H9 (cell line): ENCODE data around the gene CGA. TPM values are rescaled to one million over a fixed set of nuclear protein-coding genes. Genes with fewer than 3 reads are reported as not detected.

Experiments used
- DNase-seq: peaks from one replicate; pipeline ENCODE4 v3.0.0-alpha.2; 2017
- H2AFZ ChIP-seq: one replicate; pipeline ENCODE4 v1.6.1; 2013; ENCODE audit warnings: mild to moderate bottlenecking, low read length, control low read depth, moderate library complexity
- H2AK5ac ChIP-seq: 2 replicates; pipeline ENCODE4 v1.6.1; 2013; ENCODE audit warnings: low read length, control low read depth, mixed read lengths; ENCODE audit not compliant: insufficient read length
- H2BK120ac ChIP-seq: one replicate; pipeline ENCODE4 v1.6.1; 2013; ENCODE audit warnings: low read depth, mild to moderate bottlenecking, low read length, control low read depth, inconsistent platforms; ENCODE audit not compliant: poor library complexity, severe bottlenecking
- H2BK12ac ChIP-seq: 2 replicates; pipeline ENCODE4 v1.6.1; 2013; ENCODE audit warnings: low read length, control low read depth, mixed read lengths, low read depth; ENCODE audit not compliant: insufficient read length
- H2BK15ac ChIP-seq: 2 replicates; pipeline ENCODE4 v1.6.1; 2013; ENCODE audit warnings: low read depth, low read length, control low read depth
- H2BK20ac ChIP-seq: one replicate; pipeline ENCODE4 v1.6.1; 2013; ENCODE audit warnings: low read depth, mild to moderate bottlenecking, low read length, control low read depth, inconsistent platforms; ENCODE audit not compliant: poor library complexity, severe bottlenecking
- H2BK5ac ChIP-seq: 2 replicates; pipeline ENCODE4 v1.6.1; 2013; ENCODE audit warnings: low read length, control low read depth, mixed read lengths; ENCODE audit not compliant: insufficient read length
- H3K14ac ChIP-seq: 2 replicates; pipeline ENCODE4 v1.6.1; 2013; ENCODE audit warnings: low read length, control low read depth; ENCODE audit not compliant: insufficient read depth
- H3K18ac ChIP-seq: 2 replicates; pipeline ENCODE4 v1.6.1; 2013; ENCODE audit warnings: low read depth, mild to moderate bottlenecking, mixed read lengths, low read length, control low read depth; ENCODE audit not compliant: insufficient read length
- H3K23ac ChIP-seq: 2 replicates; pipeline ENCODE4 v1.6.1; 2013; ENCODE audit warnings: low read length, control low read depth, mixed read lengths, low read depth; ENCODE audit not compliant: insufficient read length
- H3K23me2 ChIP-seq: 2 replicates; pipeline ENCODE4 v1.6.1; 2013; ENCODE audit warnings: low read depth, mild to moderate bottlenecking, mixed read lengths, low read length, control low read depth; ENCODE audit not compliant: insufficient read length, poor library complexity, severe bottlenecking
- H3K27ac ChIP-seq: 2 replicates; pipeline ENCODE4 v1.5.1; 2013; ENCODE audit warnings: low read length, control low read depth, mixed read lengths, low read depth; ENCODE audit not compliant: insufficient read length
- H3K27me3 ChIP-seq: 2 replicates; pipeline ENCODE4 v1.6.1; 2013; ENCODE audit warnings: low read length, control low read depth, inconsistent platforms; ENCODE audit not compliant: insufficient read depth
- H3K4ac ChIP-seq: 2 replicates; pipeline ENCODE4 v1.6.1; 2013; ENCODE audit warnings: low read depth, mild to moderate bottlenecking, control low read depth, inconsistent platforms, low read length, moderate library complexity
- H3K4me1 ChIP-seq: 2 replicates; pipeline ENCODE4 v1.6.1; 2013; ENCODE audit warnings: low read length, control low read depth, inconsistent platforms; ENCODE audit not compliant: insufficient read depth
- H3K4me2 ChIP-seq: 2 replicates; pipeline ENCODE4 v1.6.1; 2013; ENCODE audit warnings: low read length, control low read depth, mixed read lengths; ENCODE audit not compliant: insufficient read length, insufficient read depth
- H3K56ac ChIP-seq: 2 replicates; pipeline ENCODE4 v1.6.1; 2013; ENCODE audit warnings: low read depth, mild to moderate bottlenecking, mixed read lengths, low read length, control low read depth; ENCODE audit not compliant: insufficient read length
- H3K79me1 ChIP-seq: 2 replicates; pipeline ENCODE4 v1.6.1; 2013; ENCODE audit warnings: low read depth, mild to moderate bottlenecking, moderate library complexity, low read length, control low read depth, inconsistent platforms; ENCODE audit not compliant: insufficient read depth, poor library complexity, severe bottlenecking
- H3K79me2 ChIP-seq: 2 replicates; pipeline ENCODE4 v1.6.1; 2013; ENCODE audit warnings: low read length, control low read depth, inconsistent platforms; ENCODE audit not compliant: insufficient read depth
- H3K9ac ChIP-seq: 2 replicates; pipeline ENCODE4 v1.6.1; 2013; ENCODE audit warnings: low read length, control low read depth, mixed read lengths; ENCODE audit not compliant: insufficient read length; ENCODE audit errors: extremely low read depth
- H3K9me3 ChIP-seq: one replicate; pipeline ENCODE4 v1.6.1; 2013; ENCODE audit warnings: low read depth, low read length, inconsistent platforms; ENCODE audit not compliant: control insufficient read depth
- H3T11ph ChIP-seq: one replicate; pipeline ENCODE4 v1.6.1; 2013; ENCODE audit warnings: mild to moderate bottlenecking, low read length, control low read depth, inconsistent platforms
- H4K20me1 ChIP-seq: one replicate; pipeline ENCODE4 v1.6.1; 2013; ENCODE audit not compliant: control insufficient read depth, insufficient read length, insufficient read depth
- H4K5ac ChIP-seq: 2 replicates; pipeline ENCODE4 v1.6.1; 2013; ENCODE audit warnings: low read depth, mild to moderate bottlenecking, mixed read lengths, low read length, control low read depth; ENCODE audit not compliant: insufficient read length
- H4K8ac ChIP-seq: replicated peaks from 2 replicates; pipeline ENCODE4 v1.6.1; 2013; ENCODE audit warnings: low read length, control low read depth, mixed read lengths, low read depth; ENCODE audit not compliant: insufficient read length
- H4K91ac ChIP-seq: 2 replicates; pipeline ENCODE4 v1.6.1; 2013; ENCODE audit warnings: low read depth, mild to moderate bottlenecking, moderate library complexity, mixed read lengths, low read length, control low read depth; ENCODE audit not compliant: insufficient read length
- H3K27ac Mint-ChIP-seq, 3 experiments: 2 replicates in 2 of 3; 3 replicates in 1 of 3; pipeline ENCODE4 v1.8.0; 2020 to 2021; ENCODE audit warnings: mixed read lengths in 3 of 3, mild to moderate bottlenecking in 1 of 3, moderate library complexity in 1 of 3
- H3K27me3 Mint-ChIP-seq: 2 replicates; pipeline ENCODE4 v1.8.0; 2021; ENCODE audit warnings: low read depth, mild to moderate bottlenecking, moderate library complexity, mixed read lengths
- H3K36me3 Mint-ChIP-seq, 3 experiments: 2 replicates in 2 of 3; 3 replicates in 1 of 3; pipeline ENCODE4 v1.8.0; 2020 to 2021; ENCODE audit warnings: low read depth in 3 of 3, mixed read lengths in 3 of 3; ENCODE audit not compliant: insufficient read depth in 1 of 3
- H3K4me1 Mint-ChIP-seq, 2 experiments: 2 replicates each; pipeline ENCODE4 v1.8.0; 2020; ENCODE audit warnings: mixed read lengths in 2 of 2
- H3K4me3 Mint-ChIP-seq, 2 experiments: 2 replicates in 1 of 2; 3 replicates in 1 of 2; pipeline ENCODE4 v1.8.0; 2020 to 2021; ENCODE audit warnings: mild to moderate bottlenecking in 2 of 2, mixed read lengths in 2 of 2, moderate library complexity in 1 of 2
- H3K9me3 Mint-ChIP-seq, 2 experiments: 2 replicates in 1 of 2; 3 replicates in 1 of 2; pipeline ENCODE4 v1.8.0; 2020; ENCODE audit warnings: mild to moderate bottlenecking in 2 of 2, mixed read lengths in 2 of 2, moderate library complexity in 1 of 2
- CTCF ChIP-seq: fragments of 200-600 bp; sonication (generic); conservative IDR thresholded peaks from 3 replicates; pipeline ENCODE4 v1.8.0; 2021; ENCODE audit warnings: antibody characterized with exemption, mild to moderate bottlenecking
- WGBS: extraction: QIAGEN DNeasy Blood & Tissue Kit; methylation state at CpG from one replicate; pipeline ENCODE4 v1.1.7; 2013; ENCODE audit warnings: missing lambda C conversion rate, low lambda C conversion rate, mixed read lengths; ENCODE audit not compliant: insufficient read length; ENCODE audit errors: extremely low coverage; 5-methylcytosine and 5-hydroxymethylcytosine counted together
- total RNA-seq: library from RNA; stranded (reverse); gene quantifications from 2 replicates; pipeline ENCODE4 v1.2.1, GENCODE V29; 2021

CGA gene
- total RNA-seq, 1 experiment from 2014 or later, result not detected

GRCh38 chr6:87089135-87089534 is 5.8 kb downstream of the CGA start:
- no peaks in the 10 kb centered on the region for H3K79me2 ChIP-seq
- no peaks in the 10 kb centered on the region for H3K23me2 ChIP-seq
- no peak overlapping the region for H2BK15ac ChIP-seq
- H3K14ac ChIP-seq, result no peak overlapping the region
- no peaks in the 10 kb centered on the region for H3K9me3 ChIP-seq
- H2AK5ac ChIP-seq, result no peak overlapping the region
- H3T11ph ChIP-seq, result no peak overlapping the region
- no peak overlapping the region for H2BK120ac ChIP-seq
- Mint-ChIP-seq H3K27ac (no peak overlapping the region), H3K4me3 (no peak overlapping the region), H3K27me3 (no peaks in the 10 kb centered on the region), H3K4me1 (no peaks in the 10 kb centered on the region), H3K36me3 (no peaks in the 10 kb centered on the region), H3K9me3 (no peaks in the 10 kb centered on the region)
- no peak overlapping the region for H3K4me2 ChIP-seq
- H3K18ac ChIP-seq, result no peak overlapping the region
- H2BK20ac ChIP-seq, result no peak overlapping the region
- no peak overlapping the region for H3K9ac ChIP-seq
- H2BK12ac ChIP-seq, result no peak overlapping the region
- no peak overlapping the region for H3K56ac ChIP-seq
- H2AFZ ChIP-seq, result no peak overlapping the region
- no peak overlapping the region for H3K27ac ChIP-seq
- H3K4me1 ChIP-seq, result no peaks in the 10 kb centered on the region
- no peak overlapping the region for H4K91ac ChIP-seq
- no peak overlapping the region for H3K23ac ChIP-seq
- H4K8ac ChIP-seq, result no peak overlapping the region
- no CpG with 5 or more reads among the region's 2 CpGs for WGBS
- H2BK5ac ChIP-seq, result no peak overlapping the region
- H3K4ac ChIP-seq, result no peak overlapping the region
- H3K27me3 ChIP-seq, result no peaks in the 10 kb centered on the region
- no peaks in the 10 kb centered on the region for H3K79me1 ChIP-seq
- H4K5ac ChIP-seq, result no peak overlapping the region
- TF ChIP-seq CTCF, result no peak
- H4K20me1 ChIP-seq, result no peaks in the 10 kb centered on the region
- DNase-seq, result no peak
